Endothelial cell of umbilical vein (primary cell): Measurements from ENCODE around the gene WDR11. TPM values are rescaled to one million over a fixed set of nuclear protein-coding genes. Genes with fewer than 3 reads are reported as not detected.

ENCODE experiments used
- BruUV-seq: library from RNA; stranded (reverse); fragments of 400-500 nt; replicated peaks from 2 replicates; lab custom pipeline; 2021; lab: Mats Ljungman, UMichigan
- CTCF ChIA-PET: fragments of 300-600, 350-600 bp; sonication (Branson Sonifier 250); formaldehyde crosslinking; loops from one replicate; lab custom pipeline; 2021; ENCODE audit warnings: antibody characterized with exemption, inconsistent platforms; lab: Charles Lee
- POLR2A ChIA-PET: fragments of 300-600, 350-600 bp; sonication (Branson Sonifier 250); formaldehyde crosslinking; loops from one replicate; lab custom pipeline; 2021; ENCODE audit warnings: antibody characterized with exemption, inconsistent platforms; lab: Charles Lee
- DNase-seq: peaks from one replicate; pipeline ENCODE4 v3.0.0-alpha.2; 2011; ENCODE audit warnings: low read depth, low spot score
- FAIRE-seq: peaks from 2 replicates; lab custom pipeline; 2011; peaks lifted over from hg19 to GRCh38; lab: Jason Lieb, UNC
- H2AFZ ChIP-seq: 2 replicates; pipeline ENCODE4 v1.6.0; 2012; ENCODE audit warnings: low read depth, low read length, control low read depth, inconsistent platforms
- H3K27ac ChIP-seq: 2 replicates; pipeline ENCODE4 v1.5.1; 2011; ENCODE audit warnings: low read depth, mild to moderate bottlenecking, control low read depth, low read length, moderate library complexity; ENCODE audit not compliant: insufficient read depth
- H3K27me3 ChIP-seq, 2 experiments: 2 replicates each; pipeline versions ENCODE4 v1.6.0 to v1.6.1; 2011; ENCODE audit warnings: low read length in 2 of 2, mixed read lengths in 1 of 2; ENCODE audit not compliant: control insufficient read depth in 2 of 2, insufficient read depth in 2 of 2
- H3K36me3 ChIP-seq, 2 experiments: 2 replicates in 1 of 2; 3 replicates in 1 of 2; pipeline ENCODE4 v1.5.1; 2011; ENCODE audit warnings: low read length in 2 of 2, mild to moderate bottlenecking in 1 of 2, moderate library complexity in 1 of 2; ENCODE audit not compliant: control insufficient read depth in 2 of 2, insufficient read depth in 2 of 2; ENCODE audit errors: extremely low read depth in 1 of 2
- H3K4me1 ChIP-seq: 3 replicates; pipeline ENCODE4 v1.5.1; 2011; ENCODE audit warnings: mild to moderate bottlenecking, low read length; ENCODE audit not compliant: control insufficient read depth, insufficient read depth; ENCODE audit errors: extremely low read depth
- H3K4me2 ChIP-seq: 2 replicates; pipeline ENCODE4 v1.6.1; 2011; ENCODE audit warnings: low read length, control low read depth, mixed read lengths; ENCODE audit not compliant: insufficient read depth
- H3K4me3 ChIP-seq, 3 experiments: fragments of 200-600 bp in 1 of 3; sonication (generic), shearing (Covaris generic) in 1 of 3; replicated peaks in 1 of 3; 2 replicates each; pipeline ENCODE4 v1.5.1; 2011 to 2016; ENCODE audit warnings: control low read depth in 3 of 3, low read length in 3 of 3, mild to moderate bottlenecking in 2 of 3, inconsistent platforms in 1 of 3, low read depth in 1 of 3, moderate library complexity in 1 of 3; ENCODE audit not compliant: insufficient read depth in 1 of 3
- H3K79me2 ChIP-seq: 2 replicates; pipeline ENCODE4 v1.6.0; 2012; ENCODE audit warnings: low read length, inconsistent platforms; ENCODE audit not compliant: control insufficient read depth, insufficient read depth
- H3K9ac ChIP-seq: replicated peaks from 2 replicates; pipeline ENCODE3; 2011; ENCODE audit warnings: low read length, control low read depth; ENCODE audit not compliant: insufficient read depth; ENCODE audit errors: extremely low read depth
- H3K9me1 ChIP-seq: replicated peaks from 3 replicates; pipeline ENCODE4 v1.6.0; 2011; ENCODE audit warnings: mild to moderate bottlenecking, low read length; ENCODE audit not compliant: control insufficient read depth, insufficient read depth; ENCODE audit errors: extremely low read depth
- H3K9me3 ChIP-seq: replicated peaks from 2 replicates; pipeline ENCODE4 v1.5.1; 2012; ENCODE audit warnings: low read length, inconsistent platforms; ENCODE audit not compliant: control insufficient read depth, insufficient read depth
- H4K20me1 ChIP-seq: replicated peaks from 2 replicates; pipeline ENCODE3; 2011; ENCODE audit warnings: mild to moderate bottlenecking, low read length; ENCODE audit not compliant: control insufficient read depth, insufficient read depth; ENCODE audit errors: extremely low read depth
- CTCF ChIP-seq, 2 donors: IDR thresholded peaks; 1 replicate in 1 of 2; 2 replicates in 1 of 2; pipeline ENCODE4 v1.5.1; 2011; ENCODE audit warnings: low read length in 2 of 2, mild to moderate bottlenecking in 2 of 2, moderate library complexity in 2 of 2, control low read depth in 1 of 2, inconsistent platforms in 1 of 2, low read depth in 1 of 2; ENCODE audit not compliant: insufficient read depth in 1 of 2; ENCODE audit errors: extremely low read depth in 1 of 2
- EZH2 ChIP-seq: IDR thresholded peaks from 2 replicates; pipeline ENCODE4 v1.6.1; 2012; ENCODE audit warnings: borderline replicate concordance, low read depth, mild to moderate bottlenecking, moderate library complexity, low read length, inconsistent platforms; ENCODE audit not compliant: severe bottlenecking
- FOS ChIP-seq: IDR thresholded peaks from 2 replicates; pipeline ENCODE4 v1.6.1; 2011; ENCODE audit warnings: mild to moderate bottlenecking, low read length, moderate library complexity, borderline replicate concordance; ENCODE audit not compliant: insufficient read depth
- GATA2 ChIP-seq: IDR thresholded peaks from 2 replicates; pipeline ENCODE4 v1.7.0; 2011; ENCODE audit warnings: low read depth, mild to moderate bottlenecking, moderate library complexity, mixed read lengths, low read length; ENCODE audit not compliant: insufficient read length, insufficient read depth
- JUN ChIP-seq: IDR thresholded peaks from 2 replicates; pipeline ENCODE4 v1.6.1; 2011; ENCODE audit warnings: borderline replicate concordance, low read depth; ENCODE audit not compliant: insufficient read length, insufficient read depth
- MAX ChIP-seq: IDR thresholded peaks from 2 replicates; pipeline ENCODE4 v1.6.1; 2011; ENCODE audit not compliant: insufficient read depth, insufficient read length
- MYC ChIP-seq: IDR thresholded peaks from one replicate; pipeline ENCODE4 v1.6.1; 2011; ENCODE audit warnings: mild to moderate bottlenecking, low read depth, low read length
- POLR2A ChIP-seq: IDR thresholded peaks from 2 replicates; pipeline ENCODE4 v1.6.1; 2012; ENCODE audit warnings: low read depth, mild to moderate bottlenecking, control low read depth, low read length
- POLR2AphosphoS5 ChIP-seq: IDR thresholded peaks from 2 replicates; pipeline ENCODE4 v1.6.1; 2012; ENCODE audit warnings: low read depth, mild to moderate bottlenecking, control low read depth, low read length, moderate library complexity; ENCODE audit not compliant: insufficient read depth
- dilution Hi-C: fragments of 300-500 bp; cut with MboI; formaldehyde crosslinking; loops from one replicate; pipeline ENCODE4 v1.15.0; 2019; ENCODE audit warnings: low sequenced_read_pairs; ENCODE audit not compliant: extremely low pct_ligation_motif_present
- intact Hi-C: fragments of 100-400 bp; cut with micrococcal nuclease; formaldehyde crosslinking; loops from one replicate; pipeline ENCODE4 v1.10.0; 2022
- polyA plus RNA-seq, 4 experiments: library from polyadenylated mRNA; depleted of rRNA in 3 of 4; stranded (reverse) in 3 of 4; unstranded in 1 of 4; fragments of >200 nt; gene quantifications; 2 replicates each; pipeline versions ENCODE4 v1.2.1 to v1.2.3, GENCODE V29; 2011 to 2012; ENCODE audit warnings: missing spikeins in 1 of 4
- total RNA-seq: library from RNA; stranded (reverse); gene quantifications from 2 replicates; pipeline ENCODE4 v1.2.3, GENCODE V29; 2021

The WDR11 gene
- total and polyA plus RNA-seq, 2 donors (not counting 3 experiments of a cell fraction or from before 2014, with no cell fraction given) = 63.6 to 73.9 TPM

GRCh38 chr10:120951288-120951687, 100.1 kb downstream of the WDR11 start:
- H3K4me1 ChIP-seq = peaks cover 9% of the 10 kb centered on the region
- H3K27me3 ChIP-seq = peaks cover 21 to 28% of the 10 kb centered on the region in 2 experiments
- dilution Hi-C loops = no loop called here
- ChIA-PET POLR2A (no interaction called here), CTCF (no interaction called here)
- H3K9ac ChIP-seq = no peak overlapping the region
- FAIRE-seq = no peak
- H3K4me2 ChIP-seq = no peak overlapping the region
- intact Hi-C loops = no loop called here
- no peaks in the 10 kb centered on the region for H3K79me2 ChIP-seq
- H3K9me3 ChIP-seq = no peaks in the 10 kb centered on the region
- BruUV-seq = no TSS peak
- no peak overlapping the region for H3K27ac ChIP-seq
- no peaks in the 10 kb centered on the region for H3K36me3 ChIP-seq
- H2AFZ ChIP-seq = no peak overlapping the region
- H4K20me1 ChIP-seq = no peaks in the 10 kb centered on the region
- TF ChIP-seq MYC (no peak), MAX (no peak), JUN (no peak), POLR2AphosphoS5 (no peak), EZH2 (no peak), GATA2 (no peak), POLR2A (no peak), FOS (no peak), CTCF (IDR thresholded peaks at IDR 0.05; ENCODE audit: extremely low read depth in 1 of 2, insufficient read depth in 1 of 2, low read depth in 1 of 2, low read length in 2 of 2) (no peak)
- no peak overlapping the region for H3K4me3 ChIP-seq
- no peak for DNase-seq
- H3K9me1 ChIP-seq = no peaks in the 10 kb centered on the region
